Breast epithelium (tissue), 3 donors: ENCODE measurements around the gene SAXO1.

Experiments used
- CTCF ChIP-seq, 3 donors: fragments of 450-650 bp; IDR thresholded peaks; one replicate each; pipeline ENCODE4 v1.5.1; 2016 to 2017; ENCODE audit warnings: antibody characterized with exemption in 3 of 3, mild to moderate bottlenecking in 3 of 3, moderate library complexity in 3 of 3
- POLR2A ChIP-seq: fragments of 450-650 bp; IDR thresholded peaks from one replicate; pipeline ENCODE4 v1.6.1; 2016; ENCODE audit warnings: antibody characterized with exemption, mild to moderate bottlenecking, moderate library complexity
- POLR2AphosphoS5 ChIP-seq, 3 donors: sonication (generic); formaldehyde crosslinking; IDR thresholded peaks; one replicate each; pipeline ENCODE4 v1.6.1; 2017; ENCODE audit warnings: antibody characterized with exemption in 3 of 3

- no peak for TF ChIP-seq CTCF (IDR thresholded peaks at IDR 0.05)
- no peak for TF ChIP-seq POLR2A
- no peak for TF ChIP-seq POLR2AphosphoS5 (IDR thresholded peaks at IDR 0.05)
These were observed 109.2 kb downstream of the SAXO1 start for GRCh38 chr9:18923671-18924430.
